H1 (cell line): Measurements from ENCODE around the gene FMO5. TPM values are rescaled to one million over a fixed set of nuclear protein-coding genes. Genes with fewer than 3 reads are reported as not detected.
"Not testable (repeated sequence)": the region's sequence is repeated elsewhere in the genome, so short reads cannot be mapped to it uniquely, and the experiment has no call there.

Experiments
- CTCF ChIA-PET: fragments of 300-600 bp; sonication (Branson Sonifier 250); formaldehyde crosslinking; loops from one replicate; lab custom pipeline; 2021; ENCODE audit not compliant: partially characterized antibody; lab: Charles Lee
- POLR2A ChIA-PET: fragments of 300-600 bp; sonication (Branson Sonifier 250); formaldehyde crosslinking; loops from one replicate; lab custom pipeline; 2021; ENCODE audit warnings: inconsistent platforms; ENCODE audit not compliant: partially characterized antibody; lab: Charles Lee
- DNase-seq, 2 experiments: peaks; one replicate each; pipeline versions ENCODE4 v3.0.0 to v3.0.0-alpha.2; 2010 to 2022; ENCODE audit warnings: low spot score in 2 of 2, low read depth in 1 of 2, mixed read lengths in 1 of 2
- FAIRE-seq: peaks from 2 replicates; lab custom pipeline; 2011; peaks lifted over from hg19 to GRCh38; lab: Jason Lieb, UNC
- H2AFZ ChIP-seq: 2 replicates; pipeline ENCODE4 v1.8.1; 2012; ENCODE audit warnings: low read length, inconsistent platforms
- H2AK5ac ChIP-seq: 2 replicates; pipeline ENCODE4 v1.6.1; 2013; ENCODE audit warnings: low read depth, low read length
- H2BK120ac ChIP-seq: replicated peaks from 2 replicates; pipeline ENCODE3; 2013; ENCODE audit warnings: low read depth, low read length, inconsistent platforms
- H2BK12ac ChIP-seq: 2 replicates; pipeline ENCODE4 v1.6.1; 2013; ENCODE audit warnings: low read depth, low read length
- H2BK15ac ChIP-seq: 2 replicates; pipeline ENCODE4 v1.6.1; 2013; ENCODE audit warnings: low read length
- H2BK20ac ChIP-seq: 2 replicates; pipeline ENCODE4 v1.6.1; 2013; ENCODE audit warnings: low read length
- H2BK5ac ChIP-seq: 2 replicates; pipeline ENCODE4 v1.6.1; 2013; ENCODE audit warnings: low read depth, low read length
- H3K14ac ChIP-seq: 2 replicates; pipeline ENCODE4 v1.6.1; 2013; ENCODE audit warnings: inconsistent platforms; ENCODE audit not compliant: insufficient read length
- H3K18ac ChIP-seq: 2 replicates; pipeline ENCODE4 v1.6.1; 2013; ENCODE audit warnings: low read length; ENCODE audit errors: extremely low read depth
- H3K23ac ChIP-seq: 2 replicates; pipeline ENCODE4 v1.6.1; 2013; ENCODE audit warnings: inconsistent platforms; ENCODE audit not compliant: insufficient read length
- H3K23me2 ChIP-seq: 2 replicates; pipeline ENCODE4 v1.6.1; 2013; ENCODE audit warnings: low read depth, low read length
- H3K27ac ChIP-seq: 2 replicates; pipeline ENCODE4 v1.6.1; 2011; ENCODE audit warnings: low read depth, low read length, inconsistent platforms
- H3K27me3 ChIP-seq, 4 experiments: replicated peaks in 1 of 4; 1 replicate in 1 of 4; 2 replicates in 3 of 4; pipeline versions ENCODE4 v1.6.1 to v1.8.1; 2011 to 2013; ENCODE audit warnings: low read length in 3 of 4, mild to moderate bottlenecking in 3 of 4, inconsistent platforms in 2 of 4, mixed read lengths in 2 of 4, moderate library complexity in 1 of 4; ENCODE audit not compliant: control insufficient read depth in 3 of 4, insufficient read depth in 3 of 4; ENCODE audit errors: extremely low read depth in 1 of 4
- H3K36me3 ChIP-seq, 4 experiments: 2 replicates each; pipeline versions ENCODE4 v1.6.1 to v1.8.1; 2011 to 2013; ENCODE audit warnings: mild to moderate bottlenecking in 4 of 4, low read length in 3 of 4, moderate library complexity in 2 of 4, control low read depth in 1 of 4, inconsistent platforms in 1 of 4; ENCODE audit not compliant: insufficient read depth in 4 of 4, control insufficient read depth in 2 of 4
- H3K4ac ChIP-seq: replicated peaks from 2 replicates; pipeline ENCODE3; 2013; ENCODE audit warnings: low read length, low read depth, mixed read lengths, inconsistent platforms; ENCODE audit not compliant: insufficient read length
- H3K4me1 ChIP-seq, 4 experiments: replicated peaks in 1 of 4; 1 replicate in 1 of 4; 2 replicates in 3 of 4; pipeline versions ENCODE4 v1.6.1 to v1.8.1; 2011 to 2013; ENCODE audit warnings: low read length in 3 of 4, inconsistent platforms in 2 of 4, mixed read lengths in 1 of 4; ENCODE audit not compliant: insufficient read depth in 4 of 4, control insufficient read depth in 3 of 4
- H3K4me2 ChIP-seq, 2 experiments: 2 replicates each; pipeline versions ENCODE4 v1.6.1 to v1.8.1; 2011 to 2013; ENCODE audit warnings: low read depth in 2 of 2, low read length in 2 of 2, control low read depth in 1 of 2, inconsistent platforms in 1 of 2, mild to moderate bottlenecking in 1 of 2; ENCODE audit not compliant: insufficient read depth in 1 of 2
- H3K4me3 ChIP-seq, 4 experiments: fragments of 200-600, 300-600 bp in 1 of 4; sonication (generic), shearing (Covaris generic), sonication (Bioruptor Twin) in 1 of 4; 2 replicates each; pipeline versions ENCODE4 v1.5.1 to v1.8.1; 2011 to 2016; ENCODE audit warnings: low read length in 4 of 4, low read depth in 3 of 4, control low read depth in 2 of 4, inconsistent platforms in 2 of 4, mild to moderate bottlenecking in 2 of 4, mixed read lengths in 1 of 4, moderate library complexity in 1 of 4; ENCODE audit not compliant: insufficient read depth in 2 of 4; ENCODE audit errors: extremely low read depth in 1 of 4
- H3K56ac ChIP-seq: replicated peaks from 2 replicates; pipeline ENCODE3; 2013; ENCODE audit warnings: low read depth, mild to moderate bottlenecking, mixed read lengths, low read length, inconsistent platforms; ENCODE audit not compliant: insufficient read length
- H3K79me1 ChIP-seq: 2 replicates; pipeline ENCODE4 v1.6.1; 2013; ENCODE audit warnings: low read depth, low read length, control low read depth
- H3K79me2 ChIP-seq, 2 experiments: 2 replicates each; pipeline versions ENCODE4 v1.6.1 to v1.8.1; 2012 to 2013; ENCODE audit warnings: low read length in 2 of 2, mild to moderate bottlenecking in 2 of 2, inconsistent platforms in 1 of 2; ENCODE audit not compliant: insufficient read depth in 2 of 2, control insufficient read depth in 1 of 2
- H3K9ac ChIP-seq, 4 experiments: replicated peaks in 1 of 4; 1 replicate in 1 of 4; 2 replicates in 3 of 4; pipeline versions ENCODE4 v1.6.1 to v1.8.1; 2011 to 2013; ENCODE audit warnings: low read depth in 3 of 4, low read length in 3 of 4, control low read depth in 2 of 4, mild to moderate bottlenecking in 2 of 4, moderate library complexity in 2 of 4, inconsistent platforms in 1 of 4; ENCODE audit errors: extremely low read depth in 1 of 4
- H3K9me3 ChIP-seq, 2 experiments: 2 replicates each; pipeline versions ENCODE4 v1.6.1 to v1.8.1; 2012 to 2013; ENCODE audit warnings: mild to moderate bottlenecking in 2 of 2, moderate library complexity in 2 of 2, control low read depth in 1 of 2, inconsistent platforms in 1 of 2, low read depth in 1 of 2, low read length in 1 of 2, mixed read lengths in 1 of 2; ENCODE audit not compliant: insufficient read depth in 2 of 2
- H4K20me1 ChIP-seq, 2 experiments: replicated peaks in 1 of 2; 2 replicates each; pipeline versions ENCODE3 to v1.8.1; 2011 to 2013; ENCODE audit warnings: inconsistent platforms in 2 of 2, low read length in 2 of 2, mild to moderate bottlenecking in 1 of 2; ENCODE audit not compliant: insufficient read depth in 2 of 2, control insufficient read depth in 1 of 2
- H4K5ac ChIP-seq: 2 replicates; pipeline ENCODE4 v1.6.1; 2013; ENCODE audit warnings: low read length, low read depth, mixed read lengths, inconsistent platforms; ENCODE audit not compliant: insufficient read length
- H4K8ac ChIP-seq: 2 replicates; pipeline ENCODE4 v1.8.0; 2013; ENCODE audit warnings: mild to moderate bottlenecking, moderate library complexity, low read length, inconsistent platforms; ENCODE audit not compliant: insufficient read depth; ENCODE audit errors: extremely low read depth
- H4K91ac ChIP-seq: replicated peaks from 2 replicates; pipeline ENCODE3; 2013; ENCODE audit warnings: low read length, mixed read lengths, inconsistent platforms; ENCODE audit not compliant: insufficient read length
- BACH1 ChIP-seq: IDR thresholded peaks from 2 replicates; pipeline ENCODE4 v1.6.1; 2012; ENCODE audit warnings: low read length, improper control_type of control experiment
- FOSL1 ChIP-seq: IDR thresholded peaks from 2 replicates; pipeline ENCODE4 v1.6.1; 2011; ENCODE audit warnings: mild to moderate bottlenecking, low read depth, low read length, moderate library complexity; ENCODE audit not compliant: insufficient read depth
- TBP ChIP-seq: IDR thresholded peaks from 2 replicates; pipeline ENCODE4 v1.6.1; 2011; ENCODE audit warnings: low read depth, low read length, improper control_type of control experiment
- WGBS, 2 experiments: shearing (Covaris generic) in 1 of 2; methylation state at CpG; one replicate each; pipeline versions ENCODE4 v1.1.6 to v1.1.7; 2013 to 2015; ENCODE audit warnings: low lambda C conversion rate in 2 of 2, mixed read lengths in 2 of 2, inconsistent platforms in 1 of 2, low coverage in 1 of 2, missing lambda C conversion rate in 1 of 2; ENCODE audit not compliant: insufficient replicate concordance in 2 of 2, insufficient coverage in 1 of 2, insufficient read length in 1 of 2; ENCODE audit errors: extremely low coverage in 1 of 2, missing lambda C conversion rate in 1 of 2; 5-methylcytosine and 5-hydroxymethylcytosine counted together
- polyA plus RNA-seq, 7 experiments: library from polyadenylated mRNA; depleted of rRNA in 3 of 7; stranded (reverse) in 5 of 7; unstranded in 2 of 7; fragments of >200 nt in 5 of 7; fragments of 200-250 nt in 2 of 7; gene quantifications; 1 replicate in 5 of 7; 2 replicates in 1 of 7; 4 replicates in 1 of 7; pipeline versions ENCODE4 v1.2.1 to v1.2.3, GENCODE V29; 2011 to 2013; ENCODE audit warnings: missing spikeins in 2 of 7, mixed read lengths in 2 of 7
- total RNA-seq: library from RNA; stranded (reverse); fragmentation: NEBNext Ultra II Directional; extraction: Animal tissue kit (Norgen Biotek cat#: 25700); gene quantifications from 2 replicates; pipeline ENCODE4 v1.2.1, GENCODE V29; 2021

FMO5 gene
- total and polyA plus RNA-seq, 2 of the 8 experiments (the other 6 are each of a cell fraction or from before 2014, with no cell fraction given) = 0.27 to 0.34 TPM

DNA sequence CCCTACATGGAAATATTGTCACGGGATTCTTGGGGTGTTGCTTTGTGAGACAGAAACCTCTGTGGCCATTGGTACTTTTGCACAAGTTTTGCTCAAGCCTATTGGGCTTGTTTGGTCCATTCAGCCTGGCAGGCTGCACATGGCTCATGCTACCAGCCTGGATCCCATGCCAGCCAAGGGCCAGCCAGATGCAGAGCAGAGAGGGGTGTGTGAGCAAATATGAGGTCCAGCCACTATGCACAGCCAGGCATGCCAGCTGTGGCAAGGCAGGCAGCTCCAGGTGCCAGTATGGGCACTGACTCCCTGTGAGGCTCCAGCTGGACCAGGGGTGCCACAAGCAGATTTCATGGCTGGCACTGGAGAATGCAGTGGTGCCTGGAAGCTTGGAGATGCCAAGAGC is 10.7 kb upstream of the FMO5 start (continued):
- TF ChIP-seq FOSL1 = no peak
- TF ChIP-seq BACH1 = no peak
- TF ChIP-seq TBP = no peak

DNA sequence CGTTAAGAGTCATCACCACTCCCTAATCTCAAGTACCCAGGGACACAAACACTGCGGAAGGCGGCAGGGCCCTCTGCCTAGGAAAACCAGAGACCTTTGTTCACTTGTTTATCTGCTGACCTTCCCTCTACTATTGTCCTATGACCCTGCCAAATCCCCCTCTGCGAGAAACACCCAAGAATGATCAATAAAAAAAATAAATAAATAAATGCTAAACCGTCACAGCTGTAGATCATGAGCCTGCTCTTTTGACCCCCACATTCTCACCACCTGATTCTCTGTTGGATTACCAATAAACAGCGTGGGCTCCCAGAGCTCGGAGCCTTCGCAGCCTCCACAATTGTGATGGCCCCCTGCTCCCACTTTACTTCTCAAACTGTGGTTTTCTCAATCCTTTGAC is 8.8 kb upstream of the FMO5 start:
- H3K36me3 ChIP-seq, H3K27ac ChIP-seq, H2AK5ac ChIP-seq, H3K79me1 ChIP-seq, H3K56ac ChIP-seq, H2BK12ac ChIP-seq, H3K4me1 ChIP-seq, CTCF ChIA-PET, POLR2A ChIA-PET, H2AFZ ChIP-seq, H3K4me2 ChIP-seq, H3K4ac ChIP-seq, H3K14ac ChIP-seq, DNase-seq, H3K18ac ChIP-seq, H4K91ac ChIP-seq, H2BK20ac ChIP-seq, H3K9ac ChIP-seq, H3K4me3 ChIP-seq, H3K23ac ChIP-seq, H3K79me2 ChIP-seq, H4K5ac ChIP-seq, H2BK5ac ChIP-seq, H3K27me3 ChIP-seq, H2BK15ac ChIP-seq, H4K8ac ChIP-seq, H3K23me2 ChIP-seq, FAIRE-seq, H4K20me1 ChIP-seq, H2BK120ac ChIP-seq: not testable (repeated sequence)
- H3K9me3 ChIP-seq = peaks cover 16 to 34% of the 10 kb centered on the region in 2 experiments
- WGBS, 2 experiments = 90% methylated on average over 8 of the region's 8 CpGs; no CpG with 5 or more reads in 1 of the 2 experiments
